ENCODE data around the gene TFEB. TPM values are rescaled to one million over a fixed set of nuclear protein-coding genes. Genes with fewer than 3 reads are reported as not detected.

Gene TFEB
- total and polyA plus RNA-seq, 2 donors from 2014 or later, result 50.7 to 51.0 TPM

DNA sequence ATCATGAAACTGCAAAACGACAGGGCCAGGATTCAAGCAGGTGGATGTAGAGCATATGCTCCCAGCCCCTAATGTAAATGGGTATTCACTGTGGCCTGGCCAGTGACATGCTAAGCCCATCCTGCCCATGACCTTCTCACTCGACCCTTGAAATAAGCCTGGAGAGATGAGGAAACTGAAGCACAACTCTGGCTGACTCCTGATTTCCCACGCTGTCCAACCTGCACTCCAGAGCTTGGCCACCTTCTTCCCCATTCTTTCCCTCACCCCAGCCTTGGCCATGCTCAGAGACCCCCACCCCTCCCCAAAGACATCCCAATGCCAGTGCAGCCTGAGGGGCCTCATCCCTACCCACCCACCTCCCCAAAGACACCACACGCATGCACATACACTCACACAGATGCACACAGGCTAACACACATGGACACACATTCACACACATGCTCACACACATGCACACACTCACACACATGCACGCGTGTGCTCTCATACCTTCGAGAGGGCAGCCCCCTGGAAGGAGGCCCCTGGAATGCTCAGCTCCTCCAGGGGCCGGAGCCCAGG is 12.4 kb downstream of the TFEB start:
- Histone ChIP-seq H3K4me1 (ENCODE audit: control insufficient read depth in 2 of 3, insufficient read depth in 2 of 3, low read depth in 1 of 3, low read length in 3 of 3) (peaks cover 0 to 37% (median 13%) of the 10 kb centered on the region in 3 donors), H3K27ac (ENCODE audit: low read depth in 2 of 2, low read length in 2 of 2) (peak overlapping the region; percentile 47 to 59), H3K36me3 (ENCODE audit: control insufficient read depth in 2 of 3, insufficient read depth in 3 of 3, low read length in 3 of 3) (no peaks in the 10 kb centered on the region), H3K4me3 (ENCODE audit: low read length in 3 of 3) (peak overlapping the region in 1 of 3 donors; percentile 30), H3K9ac (ENCODE audit: low read length in 3 of 3) (no peak overlapping the region), H3K9me3 (ENCODE audit: control insufficient read depth in 2 of 3, insufficient read depth in 1 of 3, low read length in 3 of 3) (no peaks in the 10 kb centered on the region), H3K27me3 (ENCODE audit: control insufficient read depth, insufficient read depth, low read length) (no peaks in the 10 kb centered on the region)
- intact Hi-C loops (cut with DNase I), result no loop called here
- no peak for FAIRE-seq
- peak in 1 of 5 donors; percentile 65 for DNase-seq
- TF ChIP-seq, protein P1, sequence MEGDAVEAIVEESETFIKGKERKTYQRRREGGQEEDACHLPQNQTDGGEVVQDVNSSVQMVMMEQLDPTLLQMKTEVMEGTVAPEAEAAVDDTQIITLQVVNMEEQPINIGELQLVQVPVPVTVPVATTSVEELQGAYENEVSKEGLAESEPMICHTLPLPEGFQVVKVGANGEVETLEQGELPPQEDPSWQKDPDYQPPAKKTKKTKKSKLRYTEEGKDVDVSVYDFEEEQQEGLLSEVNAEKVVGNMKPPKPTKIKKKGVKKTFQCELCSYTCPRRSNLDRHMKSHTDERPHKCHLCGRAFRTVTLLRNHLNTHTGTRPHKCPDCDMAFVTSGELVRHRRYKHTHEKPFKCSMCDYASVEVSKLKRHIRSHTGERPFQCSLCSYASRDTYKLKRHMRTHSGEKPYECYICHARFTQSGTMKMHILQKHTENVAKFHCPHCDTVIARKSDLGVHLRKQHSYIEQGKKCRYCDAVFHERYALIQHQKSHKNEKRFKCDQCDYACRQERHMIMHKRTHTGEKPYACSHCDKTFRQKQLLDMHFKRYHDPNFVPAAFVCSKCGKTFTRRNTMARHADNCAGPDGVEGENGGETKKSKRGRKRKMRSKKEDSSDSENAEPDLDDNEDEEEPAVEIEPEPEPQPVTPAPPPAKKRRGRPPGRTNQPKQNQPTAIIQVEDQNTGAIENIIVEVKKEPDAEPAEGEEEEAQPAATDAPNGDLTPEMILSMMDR (IDR thresholded peaks at IDR 0.05; ENCODE audit: borderline replicate concordance, extremely low read depth, insufficient read depth), result no peak

DNA sequence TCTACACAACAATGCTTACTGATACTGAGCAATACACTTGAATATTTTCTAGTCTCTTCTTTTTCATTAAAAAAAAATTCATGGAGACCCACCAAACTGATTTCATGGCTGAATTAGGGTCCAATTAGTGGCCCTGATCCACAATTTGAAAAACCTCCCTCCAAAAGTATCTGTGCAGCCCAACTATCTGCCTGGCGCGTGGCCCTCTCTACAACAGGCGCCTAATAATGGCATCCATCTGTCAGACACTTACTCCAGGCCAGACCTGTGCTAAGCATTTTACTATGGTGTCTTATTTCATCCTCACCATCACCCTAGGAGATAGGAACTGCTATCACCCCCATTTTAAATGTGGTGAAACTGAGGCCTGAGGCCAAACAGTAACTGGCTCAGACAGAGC is 14.0 kb downstream of the TFEB start:
- Histone ChIP-seq H3K27ac (ENCODE audit: low read depth in 2 of 2, low read length in 2 of 2) (no peak overlapping the region), H3K4me3 (ENCODE audit: low read length in 3 of 3) (no peak overlapping the region), H3K9me3 (ENCODE audit: control insufficient read depth in 2 of 3, insufficient read depth in 1 of 3, low read length in 3 of 3) (no peaks in the 10 kb centered on the region), H3K36me3 (ENCODE audit: control insufficient read depth in 2 of 3, insufficient read depth in 3 of 3, low read length in 3 of 3) (no peaks in the 10 kb centered on the region), H3K27me3 (ENCODE audit: control insufficient read depth, insufficient read depth, low read length) (no peaks in the 10 kb centered on the region), H3K9ac (ENCODE audit: low read length in 3 of 3) (no peak overlapping the region), H3K4me1 (ENCODE audit: control insufficient read depth in 2 of 3, insufficient read depth in 2 of 3, low read depth in 1 of 3, low read length in 3 of 3) (peaks cover 0 to 45% (median 29%) of the 10 kb centered on the region in 3 donors)
- intact Hi-C loops (cut with DNase I), result no loop called here
- FAIRE-seq (no peak), DNase-seq (no peak)
- TF ChIP-seq, protein P1 (IDR thresholded peaks at IDR 0.05; ENCODE audit: borderline replicate concordance, extremely low read depth, insufficient read depth), result no peak

DNA sequence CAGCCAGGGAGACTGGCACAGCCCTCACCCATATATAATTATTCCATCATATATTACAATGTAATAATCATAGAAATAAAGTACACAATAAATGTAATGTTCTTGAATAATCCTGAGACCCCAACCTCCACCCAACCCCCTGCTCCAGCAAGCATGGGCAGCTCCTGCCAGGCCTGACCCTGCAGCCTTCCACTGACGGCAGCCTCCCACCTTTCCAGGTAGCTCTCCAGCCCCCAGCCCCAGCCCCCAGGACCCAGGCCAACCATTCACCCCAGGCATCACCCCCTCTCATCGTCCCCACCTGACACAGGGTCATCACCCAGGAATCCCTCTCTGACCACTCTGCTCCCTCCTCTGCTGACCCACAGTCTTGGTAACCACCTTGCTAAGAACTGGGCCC is 14.6 kb downstream of the TFEB start:
- H3K36me3 ChIP-seq (ENCODE audit: control insufficient read depth in 2 of 3, insufficient read depth in 3 of 3, low read length in 3 of 3), result no peaks in the 10 kb centered on the region
- peak overlapping the region in 1 of 2 donors; percentile 42 for H3K27ac ChIP-seq (ENCODE audit: low read depth in 2 of 2, low read length in 2 of 2)
- intact Hi-C loops (cut with DNase I), result no loop called here
- FAIRE-seq (no peak), DNase-seq (peak in 1 of 5 donors; percentile 29)
- TF ChIP-seq, protein P1 (IDR thresholded peaks at IDR 0.05; ENCODE audit: borderline replicate concordance, extremely low read depth, insufficient read depth), result no peak
- H3K9ac ChIP-seq (ENCODE audit: low read length in 3 of 3), result no peak overlapping the region
- no peak overlapping the region for H3K4me3 ChIP-seq (ENCODE audit: low read length in 3 of 3)
- no peaks in the 10 kb centered on the region for H3K9me3 ChIP-seq (ENCODE audit: control insufficient read depth in 2 of 3, insufficient read depth in 1 of 3, low read length in 3 of 3)
- H3K4me1 ChIP-seq (ENCODE audit: control insufficient read depth in 2 of 3, insufficient read depth in 2 of 3, low read depth in 1 of 3, low read length in 3 of 3), result peaks cover 0 to 51% (median 33%) of the 10 kb centered on the region in 3 donors
- no peaks in the 10 kb centered on the region for H3K27me3 ChIP-seq (ENCODE audit: control insufficient read depth, insufficient read depth, low read length)

DNA sequence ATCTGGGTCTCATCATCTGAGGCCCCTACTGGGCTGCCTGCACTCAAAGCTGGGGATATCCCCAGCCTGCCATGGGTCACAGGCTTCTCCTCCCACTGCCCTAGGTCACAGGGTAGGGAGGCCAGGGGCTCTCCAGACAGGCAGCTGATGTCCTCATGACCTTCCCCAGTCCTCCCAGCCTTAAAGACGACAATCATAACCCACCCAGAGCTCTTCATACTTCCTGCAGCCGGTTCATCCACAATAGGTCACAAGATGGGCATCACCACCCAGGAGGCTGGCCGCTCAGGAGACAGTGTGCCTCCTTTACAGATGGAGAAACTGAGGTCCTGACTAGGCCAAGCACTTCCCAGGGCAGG is 15.2 kb downstream of the TFEB start:
- peak overlapping the region; percentile 23 to 42 for H3K27ac ChIP-seq (ENCODE audit: low read depth in 2 of 2, low read length in 2 of 2)
- H3K9ac ChIP-seq (ENCODE audit: low read length in 3 of 3), result no peak overlapping the region
- TF ChIP-seq, protein P1 (IDR thresholded peaks at IDR 0.05; ENCODE audit: borderline replicate concordance, extremely low read depth, insufficient read depth), result no peak
- H3K4me3 ChIP-seq (ENCODE audit: low read length in 3 of 3), result no peak overlapping the region
- no peaks in the 10 kb centered on the region for H3K9me3 ChIP-seq (ENCODE audit: control insufficient read depth in 2 of 3, insufficient read depth in 1 of 3, low read length in 3 of 3)
- peaks cover 0 to 51% (median 33%) of the 10 kb centered on the region in 3 donors for H3K4me1 ChIP-seq (ENCODE audit: control insufficient read depth in 2 of 3, insufficient read depth in 2 of 3, low read depth in 1 of 3, low read length in 3 of 3)
- DNase-seq, result peak in 1 of 5 donors; percentile 57
- intact Hi-C loops (cut with DNase I), result no loop called here
- no peaks in the 10 kb centered on the region for H3K36me3 ChIP-seq (ENCODE audit: control insufficient read depth in 2 of 3, insufficient read depth in 3 of 3, low read length in 3 of 3)
- FAIRE-seq, result no peak
- H3K27me3 ChIP-seq (ENCODE audit: control insufficient read depth, insufficient read depth, low read length), result no peaks in the 10 kb centered on the region
